H1 (cell line): ENCODE results near the gene CNTN5. TPM values are rescaled to one million over a fixed set of nuclear protein-coding genes. Genes with fewer than 3 reads are reported as not detected.

ENCODE experiments used
- CTCF ChIA-PET: fragments of 300-600 bp; sonication (Branson Sonifier 250); formaldehyde crosslinking; loops from one replicate; lab custom pipeline; 2021; ENCODE audit not compliant: partially characterized antibody; lab: Charles Lee
- POLR2A ChIA-PET: fragments of 300-600 bp; sonication (Branson Sonifier 250); formaldehyde crosslinking; loops from one replicate; lab custom pipeline; 2021; ENCODE audit warnings: inconsistent platforms; ENCODE audit not compliant: partially characterized antibody; lab: Charles Lee
- DNase-seq, 2 experiments: peaks; one replicate each; pipeline versions ENCODE4 v3.0.0 to v3.0.0-alpha.2; 2010 to 2022; ENCODE audit warnings: low spot score in 2 of 2, low read depth in 1 of 2, mixed read lengths in 1 of 2
- FAIRE-seq: peaks from 2 replicates; lab custom pipeline; 2011; peaks lifted over from hg19 to GRCh38; lab: Jason Lieb, UNC
- H2AFZ ChIP-seq: 2 replicates; pipeline ENCODE4 v1.8.1; 2012; ENCODE audit warnings: low read length, inconsistent platforms
- H2AK5ac ChIP-seq: 2 replicates; pipeline ENCODE4 v1.6.1; 2013; ENCODE audit warnings: low read depth, low read length
- H2BK120ac ChIP-seq: replicated peaks from 2 replicates; pipeline ENCODE3; 2013; ENCODE audit warnings: low read depth, low read length, inconsistent platforms
- H2BK12ac ChIP-seq: 2 replicates; pipeline ENCODE4 v1.6.1; 2013; ENCODE audit warnings: low read depth, low read length
- H2BK15ac ChIP-seq: 2 replicates; pipeline ENCODE4 v1.6.1; 2013; ENCODE audit warnings: low read length
- H2BK20ac ChIP-seq: 2 replicates; pipeline ENCODE4 v1.6.1; 2013; ENCODE audit warnings: low read length
- H2BK5ac ChIP-seq: 2 replicates; pipeline ENCODE4 v1.6.1; 2013; ENCODE audit warnings: low read depth, low read length
- H3K14ac ChIP-seq: 2 replicates; pipeline ENCODE4 v1.6.1; 2013; ENCODE audit warnings: inconsistent platforms; ENCODE audit not compliant: insufficient read length
- H3K18ac ChIP-seq: 2 replicates; pipeline ENCODE4 v1.6.1; 2013; ENCODE audit warnings: low read length; ENCODE audit errors: extremely low read depth
- H3K23ac ChIP-seq: 2 replicates; pipeline ENCODE4 v1.6.1; 2013; ENCODE audit warnings: inconsistent platforms; ENCODE audit not compliant: insufficient read length
- H3K23me2 ChIP-seq: 2 replicates; pipeline ENCODE4 v1.6.1; 2013; ENCODE audit warnings: low read depth, low read length
- H3K27ac ChIP-seq: 2 replicates; pipeline ENCODE4 v1.6.1; 2011; ENCODE audit warnings: low read depth, low read length, inconsistent platforms
- H3K27me3 ChIP-seq, 4 experiments: replicated peaks in 1 of 4; 1 replicate in 1 of 4; 2 replicates in 3 of 4; pipeline versions ENCODE4 v1.6.1 to v1.8.1; 2011 to 2013; ENCODE audit warnings: low read length in 3 of 4, mild to moderate bottlenecking in 3 of 4, inconsistent platforms in 2 of 4, mixed read lengths in 2 of 4, moderate library complexity in 1 of 4; ENCODE audit not compliant: control insufficient read depth in 3 of 4, insufficient read depth in 3 of 4; ENCODE audit errors: extremely low read depth in 1 of 4
- H3K36me3 ChIP-seq, 4 experiments: 2 replicates each; pipeline versions ENCODE4 v1.6.1 to v1.8.1; 2011 to 2013; ENCODE audit warnings: mild to moderate bottlenecking in 4 of 4, low read length in 3 of 4, moderate library complexity in 2 of 4, control low read depth in 1 of 4, inconsistent platforms in 1 of 4; ENCODE audit not compliant: insufficient read depth in 4 of 4, control insufficient read depth in 2 of 4
- H3K4ac ChIP-seq: replicated peaks from 2 replicates; pipeline ENCODE3; 2013; ENCODE audit warnings: low read length, low read depth, mixed read lengths, inconsistent platforms; ENCODE audit not compliant: insufficient read length
- H3K4me1 ChIP-seq, 4 experiments: replicated peaks in 1 of 4; 1 replicate in 1 of 4; 2 replicates in 3 of 4; pipeline versions ENCODE4 v1.6.1 to v1.8.1; 2011 to 2013; ENCODE audit warnings: low read length in 3 of 4, inconsistent platforms in 2 of 4, mixed read lengths in 1 of 4; ENCODE audit not compliant: insufficient read depth in 4 of 4, control insufficient read depth in 3 of 4
- H3K4me2 ChIP-seq, 2 experiments: 2 replicates each; pipeline versions ENCODE4 v1.6.1 to v1.8.1; 2011 to 2013; ENCODE audit warnings: low read depth in 2 of 2, low read length in 2 of 2, control low read depth in 1 of 2, inconsistent platforms in 1 of 2, mild to moderate bottlenecking in 1 of 2; ENCODE audit not compliant: insufficient read depth in 1 of 2
- H3K4me3 ChIP-seq, 4 experiments: fragments of 200-600, 300-600 bp in 1 of 4; sonication (generic), shearing (Covaris generic), sonication (Bioruptor Twin) in 1 of 4; 2 replicates each; pipeline versions ENCODE4 v1.5.1 to v1.8.1; 2011 to 2016; ENCODE audit warnings: low read length in 4 of 4, low read depth in 3 of 4, control low read depth in 2 of 4, inconsistent platforms in 2 of 4, mild to moderate bottlenecking in 2 of 4, mixed read lengths in 1 of 4, moderate library complexity in 1 of 4; ENCODE audit not compliant: insufficient read depth in 2 of 4; ENCODE audit errors: extremely low read depth in 1 of 4
- H3K56ac ChIP-seq: replicated peaks from 2 replicates; pipeline ENCODE3; 2013; ENCODE audit warnings: low read depth, mild to moderate bottlenecking, mixed read lengths, low read length, inconsistent platforms; ENCODE audit not compliant: insufficient read length
- H3K79me1 ChIP-seq: 2 replicates; pipeline ENCODE4 v1.6.1; 2013; ENCODE audit warnings: low read depth, low read length, control low read depth
- H3K79me2 ChIP-seq, 2 experiments: 2 replicates each; pipeline versions ENCODE4 v1.6.1 to v1.8.1; 2012 to 2013; ENCODE audit warnings: low read length in 2 of 2, mild to moderate bottlenecking in 2 of 2, inconsistent platforms in 1 of 2; ENCODE audit not compliant: insufficient read depth in 2 of 2, control insufficient read depth in 1 of 2
- H3K9ac ChIP-seq, 4 experiments: replicated peaks in 1 of 4; 1 replicate in 1 of 4; 2 replicates in 3 of 4; pipeline versions ENCODE4 v1.6.1 to v1.8.1; 2011 to 2013; ENCODE audit warnings: low read depth in 3 of 4, low read length in 3 of 4, control low read depth in 2 of 4, mild to moderate bottlenecking in 2 of 4, moderate library complexity in 2 of 4, inconsistent platforms in 1 of 4; ENCODE audit errors: extremely low read depth in 1 of 4
- H3K9me3 ChIP-seq, 2 experiments: 2 replicates each; pipeline versions ENCODE4 v1.6.1 to v1.8.1; 2012 to 2013; ENCODE audit warnings: mild to moderate bottlenecking in 2 of 2, moderate library complexity in 2 of 2, control low read depth in 1 of 2, inconsistent platforms in 1 of 2, low read depth in 1 of 2, low read length in 1 of 2, mixed read lengths in 1 of 2; ENCODE audit not compliant: insufficient read depth in 2 of 2
- H4K20me1 ChIP-seq, 2 experiments: replicated peaks in 1 of 2; 2 replicates each; pipeline versions ENCODE3 to v1.8.1; 2011 to 2013; ENCODE audit warnings: inconsistent platforms in 2 of 2, low read length in 2 of 2, mild to moderate bottlenecking in 1 of 2; ENCODE audit not compliant: insufficient read depth in 2 of 2, control insufficient read depth in 1 of 2
- H4K5ac ChIP-seq: 2 replicates; pipeline ENCODE4 v1.6.1; 2013; ENCODE audit warnings: low read length, low read depth, mixed read lengths, inconsistent platforms; ENCODE audit not compliant: insufficient read length
- H4K8ac ChIP-seq: 2 replicates; pipeline ENCODE4 v1.8.0; 2013; ENCODE audit warnings: mild to moderate bottlenecking, moderate library complexity, low read length, inconsistent platforms; ENCODE audit not compliant: insufficient read depth; ENCODE audit errors: extremely low read depth
- H4K91ac ChIP-seq: replicated peaks from 2 replicates; pipeline ENCODE3; 2013; ENCODE audit warnings: low read length, mixed read lengths, inconsistent platforms; ENCODE audit not compliant: insufficient read length
- EGR1 ChIP-seq: IDR thresholded peaks from 2 replicates; pipeline ENCODE4 v1.6.1; 2011; ENCODE audit warnings: low read depth, low read length, borderline replicate concordance
- FOSL1 ChIP-seq: IDR thresholded peaks from 2 replicates; pipeline ENCODE4 v1.6.1; 2011; ENCODE audit warnings: mild to moderate bottlenecking, low read depth, low read length, moderate library complexity; ENCODE audit not compliant: insufficient read depth
- POU5F1 ChIP-seq: IDR thresholded peaks from 2 replicates; pipeline ENCODE4 v1.6.1; 2011; ENCODE audit warnings: low read depth, mild to moderate bottlenecking, low read length, moderate library complexity
- SP4 ChIP-seq: IDR thresholded peaks from 2 replicates; pipeline ENCODE4 v1.6.1; 2012; ENCODE audit warnings: low read length, inconsistent platforms
- WGBS, 2 experiments: shearing (Covaris generic) in 1 of 2; methylation state at CpG; one replicate each; pipeline versions ENCODE4 v1.1.6 to v1.1.7; 2013 to 2015; ENCODE audit warnings: low lambda C conversion rate in 2 of 2, mixed read lengths in 2 of 2, inconsistent platforms in 1 of 2, low coverage in 1 of 2, missing lambda C conversion rate in 1 of 2; ENCODE audit not compliant: insufficient replicate concordance in 2 of 2, insufficient coverage in 1 of 2, insufficient read length in 1 of 2; ENCODE audit errors: extremely low coverage in 1 of 2, missing lambda C conversion rate in 1 of 2; 5-methylcytosine and 5-hydroxymethylcytosine counted together
- polyA plus RNA-seq, 7 experiments: library from polyadenylated mRNA; depleted of rRNA in 3 of 7; stranded (reverse) in 5 of 7; unstranded in 2 of 7; fragments of >200 nt in 5 of 7; fragments of 200-250 nt in 2 of 7; gene quantifications; 1 replicate in 5 of 7; 2 replicates in 1 of 7; 4 replicates in 1 of 7; pipeline versions ENCODE4 v1.2.1 to v1.2.3, GENCODE V29; 2011 to 2013; ENCODE audit warnings: missing spikeins in 2 of 7, mixed read lengths in 2 of 7
- total RNA-seq: library from RNA; stranded (reverse); fragmentation: NEBNext Ultra II Directional; extraction: Animal tissue kit (Norgen Biotek cat#: 25700); gene quantifications from 2 replicates; pipeline ENCODE4 v1.2.1, GENCODE V29; 2021

Gene CNTN5
- total and polyA plus RNA-seq, 2 of the 8 experiments (the other 6 are each of a cell fraction or from before 2014, with no cell fraction given), result not detected

DNA sequence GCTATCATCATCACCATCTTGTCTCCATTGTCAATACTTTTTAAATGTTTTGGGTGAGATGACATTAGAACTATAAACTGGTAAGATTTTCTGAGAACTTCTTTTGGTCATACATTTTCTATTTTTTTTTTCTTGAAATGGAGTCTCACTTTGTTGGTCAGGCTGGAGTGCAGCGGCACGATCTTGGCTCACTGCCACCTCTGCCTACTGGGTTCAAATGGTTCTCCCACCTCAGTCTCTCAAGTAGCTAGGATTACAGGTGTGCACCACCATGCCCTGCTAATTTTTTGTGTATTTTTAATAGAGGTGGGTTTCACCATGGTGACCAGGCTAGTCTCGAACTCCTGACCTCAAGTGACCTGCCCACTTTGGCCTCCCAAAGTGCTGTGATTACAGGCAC, 880.4 kb downstream of the CNTN5 start:
- no peak overlapping the region for H2BK20ac ChIP-seq
- H3K56ac ChIP-seq, result no peak overlapping the region
- no peaks in the 10 kb centered on the region for H3K4me1 ChIP-seq
- no peak overlapping the region for H3K4me3 ChIP-seq
- no peaks in the 10 kb centered on the region for H3K79me2 ChIP-seq
- no peak overlapping the region for H4K5ac ChIP-seq
- no peak overlapping the region for H3K14ac ChIP-seq
- H2BK120ac ChIP-seq, result no peak overlapping the region
- FAIRE-seq (no peak), DNase-seq (no peak)
- H4K91ac ChIP-seq, result no peak overlapping the region
- H3K4ac ChIP-seq, result no peak overlapping the region
- 100% methylated on average over 3 of the region's 3 CpGs; no CpG with 5 or more reads in 1 of the 2 experiments for WGBS, 2 experiments
- H3K79me1 ChIP-seq, result no peaks in the 10 kb centered on the region
- no peaks in the 10 kb centered on the region for H3K9me3 ChIP-seq
- no peaks in the 10 kb centered on the region for H3K36me3 ChIP-seq
- H2BK5ac ChIP-seq, result no peak overlapping the region
- no peaks in the 10 kb centered on the region for H3K27me3 ChIP-seq
- no peak overlapping the region for H3K18ac ChIP-seq
- POLR2A ChIA-PET, result no interaction called here
- H3K27ac ChIP-seq, result no peak overlapping the region
- H2BK15ac ChIP-seq, result no peak overlapping the region
- H3K4me2 ChIP-seq, result no peak overlapping the region
- no peaks in the 10 kb centered on the region for H3K23me2 ChIP-seq
- H2AFZ ChIP-seq, result no peak overlapping the region
- H4K20me1 ChIP-seq, result no peaks in the 10 kb centered on the region
- H4K8ac ChIP-seq, result no peak overlapping the region
- CTCF ChIA-PET, result interaction anchor here (0.5 to 1.0 kb wide), 3 partner anchors 72 to 675 kb away, joined by 3 read pairs; no protein-coding TSS in a partner anchor
- H3K9ac ChIP-seq, result no peak overlapping the region
- no peak overlapping the region for H2AK5ac ChIP-seq
- H2BK12ac ChIP-seq, result no peak overlapping the region
- H3K23ac ChIP-seq, result no peak overlapping the region
- TF ChIP-seq FOSL1, result no peak
- TF ChIP-seq POU5F1, result no peak
- no peak for TF ChIP-seq EGR1
- no peak for TF ChIP-seq SP4
